GM21423 (cell line): ENCODE data around the gene FBXO44.

Source experiments
- ATAC-seq: cut with Tn5 transposase; IDR thresholded peaks from one replicate; pipeline ENCODE4 v1.9.1; 2021; ENCODE audit warnings: mild to moderate bottlenecking, moderate library complexity; ENCODE audit not compliant: unreplicated experiment

FBXO44 gene

GRCh38 chr1:11685210-11685752 lies 30.6 kb downstream of the FBXO44 start:
- no peak for ATAC-seq

- no peak for ATAC-seq
Observed at GRCh38 chr1:11688506-11688905, 33.8 kb downstream of the FBXO44 start.

GRCh38 chr1:11690397-11691301 lies 36.0 kb downstream of the FBXO44 start:
- no peak for ATAC-seq

DNA sequence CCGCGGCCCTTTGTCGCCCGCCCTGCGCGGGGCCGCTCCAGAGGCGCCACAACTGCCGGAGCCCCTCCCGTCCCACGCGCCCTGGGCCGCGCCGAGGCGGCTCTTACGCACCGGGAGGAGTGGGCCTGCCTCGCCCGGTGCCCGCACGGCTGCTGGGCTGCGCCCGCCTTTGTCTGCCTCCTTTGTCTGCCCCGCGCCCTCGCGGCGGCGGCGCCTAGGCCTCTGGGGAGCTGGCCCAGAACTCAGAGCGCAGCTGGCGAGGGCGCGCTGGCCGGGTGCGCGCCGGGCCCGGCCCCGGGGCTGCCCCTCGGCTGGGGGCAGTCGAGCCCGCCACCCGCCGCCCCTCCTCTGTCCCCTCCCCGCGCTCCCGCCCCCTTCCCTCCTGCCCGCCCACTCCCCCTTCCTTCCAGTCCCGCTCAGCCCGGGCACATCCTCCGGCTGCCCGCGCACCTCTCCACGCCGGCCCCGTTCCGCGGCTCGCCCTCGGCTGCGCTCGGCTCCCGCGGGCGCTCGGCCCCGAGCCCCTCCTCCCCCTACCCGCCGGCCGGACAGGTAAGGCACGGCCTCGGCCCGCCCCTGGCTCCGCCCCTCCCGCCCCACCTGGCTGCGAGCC lies 36.7 kb downstream of the FBXO44 start, which contains the start of gene DRAXIN:
DRAXIN (plus strand) TSS at position 409 of the 613 bp plus-strand sequence. CDS start 14,549 bp downstream, outside the sequence.
- ATAC-seq, result no peak

- ATAC-seq, result no peak
Observed at GRCh38 chr1:11691928-11692711, 37.4 kb downstream of the FBXO44 start.

DNA sequence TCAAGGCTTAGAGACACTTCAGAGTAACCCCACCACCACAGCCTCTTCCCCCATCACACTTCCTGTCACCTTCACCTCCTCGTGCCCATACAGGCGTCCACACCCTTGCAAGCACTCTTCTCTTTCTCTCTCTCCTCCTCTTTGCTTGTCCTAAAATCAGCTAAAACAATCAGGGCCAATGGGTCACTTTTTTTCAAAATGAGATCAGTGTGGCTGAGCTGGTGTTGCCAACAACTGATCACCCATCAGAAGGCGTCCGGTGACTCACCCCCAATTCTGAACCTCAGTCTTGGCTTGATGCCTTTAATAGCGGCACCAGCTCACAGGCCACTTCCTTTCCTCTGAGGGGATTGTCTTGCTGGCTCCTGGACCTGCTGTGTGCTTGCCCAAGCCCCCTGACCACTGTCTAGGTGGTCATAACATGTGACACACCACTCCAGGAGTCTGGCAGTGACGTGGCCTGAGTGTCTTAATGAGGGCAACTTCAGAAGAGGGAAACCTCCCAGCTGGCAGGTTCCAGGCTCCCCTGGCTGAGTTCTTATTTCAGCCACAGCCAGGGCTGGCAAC lies 38.4 kb downstream of the FBXO44 start:
- no peak for ATAC-seq

DNA sequence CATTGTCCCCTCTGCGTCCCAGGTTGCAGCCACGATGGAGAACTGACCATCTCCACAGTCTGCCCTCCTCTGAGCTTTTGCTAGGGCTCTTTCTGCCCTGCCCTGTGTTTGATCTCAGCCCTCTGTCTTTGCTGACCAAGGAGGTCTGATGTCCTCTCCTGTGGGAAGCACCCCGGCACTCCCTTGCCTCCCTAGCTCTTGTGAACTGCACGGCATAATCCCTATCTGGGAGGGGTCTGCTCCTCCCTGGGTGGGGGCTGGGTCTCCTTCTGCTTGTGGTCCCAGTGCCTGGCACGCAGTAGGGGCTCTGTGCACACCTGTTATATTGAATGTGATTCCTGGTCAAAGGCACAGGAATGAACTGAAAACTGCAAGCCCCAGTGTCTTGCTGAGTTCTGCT lies 39.2 kb downstream of the FBXO44 start:
- no peak for ATAC-seq

GRCh38 chr1:11695861-11696260 lies 41.2 kb downstream of the FBXO44 start:
- ATAC-seq, result no peak

DNA sequence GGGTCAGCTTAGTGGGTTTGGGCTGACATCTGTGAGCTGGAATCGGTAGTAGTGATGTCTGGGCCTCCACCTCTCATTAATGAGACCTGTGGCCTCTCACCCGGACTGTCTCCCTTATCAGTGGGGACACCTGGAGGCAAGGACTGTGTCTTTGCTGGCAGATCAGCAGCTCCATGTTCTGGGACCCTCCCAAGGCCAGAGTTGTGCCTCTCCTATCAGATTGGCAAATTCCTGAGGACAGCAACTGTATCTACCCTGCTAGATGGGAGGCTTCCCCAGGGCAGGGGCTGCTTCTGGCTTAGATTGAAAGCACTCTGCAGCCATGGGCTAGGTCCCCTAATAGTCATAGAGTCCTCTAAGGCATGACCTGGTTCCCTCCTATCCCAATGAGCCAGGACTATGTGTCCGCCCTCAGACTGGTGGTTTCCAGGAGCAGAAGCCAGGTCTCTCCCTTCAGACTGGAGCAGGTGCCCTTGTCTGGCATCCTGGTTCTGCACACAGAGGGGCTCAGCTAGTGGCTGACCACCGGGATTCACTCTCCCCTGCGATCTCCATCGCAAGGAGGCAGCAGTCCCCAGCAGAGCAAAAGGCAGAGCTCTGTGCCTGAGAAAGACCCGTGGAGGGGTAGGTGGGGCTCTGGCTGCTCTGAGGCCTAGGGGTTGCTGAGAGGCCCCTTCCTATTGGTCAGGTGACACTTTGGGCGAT lies 42.7 kb downstream of the FBXO44 start:
- ATAC-seq, result no peak

GRCh38 chr1:11697893-11698210 lies 43.2 kb downstream of the FBXO44 start:
- no peak for ATAC-seq

- ATAC-seq, result no peak
Observed at GRCh38 chr1:11700601-11701467, 46.2 kb downstream of the FBXO44 start.

DNA sequence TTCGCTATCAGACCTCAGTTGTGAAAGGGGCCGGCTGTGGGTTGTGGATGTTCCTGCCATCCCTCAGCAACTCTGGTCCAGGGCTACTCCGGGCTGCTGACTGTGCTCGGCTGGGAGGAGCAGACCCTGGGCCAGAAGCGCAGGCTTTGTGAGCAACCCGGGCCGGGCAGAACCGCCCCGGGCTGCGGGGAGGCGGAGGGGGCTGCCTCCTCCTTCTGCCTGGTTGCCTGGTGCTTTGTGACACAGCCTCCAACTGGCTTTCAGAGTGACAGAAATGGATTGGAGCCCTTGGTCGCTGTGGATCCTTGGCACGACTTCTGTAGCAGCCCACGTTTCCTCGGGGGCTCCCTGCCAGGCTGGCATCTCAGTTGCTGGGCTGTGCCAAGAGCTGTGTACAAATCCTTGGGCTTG lies 46.9 kb downstream of the FBXO44 start:
- no peak for ATAC-seq

GRCh38 chr1:11701981-11702803 lies 47.5 kb downstream of the FBXO44 start:
- ATAC-seq, result no peak

DNA sequence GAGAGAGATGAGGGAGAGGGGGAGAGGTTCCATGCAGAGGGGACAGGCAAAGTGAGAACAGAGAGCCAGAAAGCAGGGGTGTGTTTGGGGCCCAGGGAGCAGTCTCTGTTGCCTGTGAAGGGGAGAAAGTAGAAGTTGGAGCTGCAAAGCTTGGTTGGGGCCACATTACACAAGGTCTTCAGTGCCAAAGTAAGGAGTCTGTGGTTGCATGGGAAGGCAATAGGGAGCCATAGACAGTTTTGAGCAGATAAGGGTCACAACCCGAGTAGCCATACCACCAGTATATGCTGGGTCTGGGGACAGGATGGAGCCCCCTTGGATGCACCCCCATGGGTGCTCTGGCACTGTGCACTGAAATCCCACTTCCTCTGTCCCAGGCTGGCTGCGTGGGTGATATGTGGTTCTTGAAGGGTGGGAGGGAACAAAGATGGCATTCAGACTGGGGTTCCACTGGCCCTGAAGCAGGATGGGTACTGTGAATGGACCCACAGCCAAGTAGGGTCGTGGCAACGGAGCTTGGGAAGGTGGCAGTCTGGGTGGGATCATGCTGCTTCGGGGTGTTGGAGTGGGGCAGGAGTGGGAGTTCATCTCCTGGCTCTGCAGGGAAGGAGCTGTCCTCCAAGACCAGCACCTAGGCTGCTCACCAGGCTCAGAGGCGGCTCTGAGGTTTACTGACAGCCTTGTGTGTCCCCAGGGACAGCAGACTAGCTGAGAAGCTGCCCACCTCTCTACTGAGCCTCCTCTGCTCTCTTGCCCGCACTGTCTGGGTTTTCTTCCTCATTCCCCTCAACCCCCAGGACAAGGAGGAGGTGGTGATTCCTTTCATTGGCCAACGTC lies 48.9 kb downstream of the FBXO44 start:
- no peak for ATAC-seq

DNA sequence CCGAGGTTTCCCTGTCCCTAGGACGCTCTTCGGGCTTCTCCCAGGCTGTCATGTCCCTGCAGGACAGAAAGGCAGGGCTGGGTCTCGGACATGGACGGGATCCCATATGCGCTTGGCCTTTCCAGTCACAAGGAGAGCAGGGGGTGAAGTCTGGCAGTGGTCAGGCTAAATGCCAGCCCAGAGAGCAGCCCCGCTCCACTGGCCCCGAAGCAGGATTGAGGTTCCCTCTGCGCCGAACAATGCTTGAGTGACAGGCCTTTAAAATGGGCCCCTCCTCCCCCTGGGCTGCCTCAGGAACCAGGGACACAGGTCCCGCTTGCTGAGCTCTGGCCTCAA lies 49.5 kb downstream of the FBXO44 start:
- no peak for ATAC-seq

DNA sequence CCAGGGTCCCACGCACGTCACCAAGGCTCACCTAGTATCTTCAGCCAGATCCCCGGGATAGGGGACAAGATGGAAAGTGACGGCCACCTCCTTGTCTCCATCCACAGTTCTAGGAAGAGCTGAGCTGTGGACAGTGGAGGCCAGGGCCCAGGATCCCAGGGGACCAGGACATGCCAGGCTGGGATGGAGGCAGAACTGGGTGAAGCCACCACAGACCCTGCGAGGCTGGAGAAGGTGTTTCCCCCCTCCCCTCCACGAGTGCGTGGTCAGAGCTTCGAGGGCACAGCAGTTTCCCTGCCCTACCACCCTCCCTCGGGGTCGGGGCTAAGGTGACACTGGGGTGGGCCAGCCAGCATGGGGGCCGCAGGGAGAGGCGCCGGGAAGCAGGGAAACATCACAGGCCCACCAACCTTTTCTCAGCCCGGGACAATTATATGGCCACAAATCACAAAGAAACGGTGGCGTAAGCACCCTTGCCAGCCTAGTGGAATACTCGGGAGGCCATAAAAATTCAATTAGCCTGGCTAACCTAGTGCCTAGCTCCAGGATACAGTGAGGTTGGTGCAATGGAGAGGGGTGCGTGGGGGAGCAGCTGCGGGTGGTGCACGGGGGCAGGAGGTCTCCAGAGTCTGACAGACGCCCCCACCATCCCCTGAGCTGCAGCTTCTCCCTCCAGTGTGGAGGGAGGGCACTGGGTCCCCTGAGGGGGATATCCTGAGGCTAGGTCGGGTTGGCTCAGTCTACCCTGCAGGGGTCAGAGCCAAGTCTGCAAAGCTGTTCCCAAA lies 50.2 kb downstream of the FBXO44 start:
- no peak for ATAC-seq

DNA sequence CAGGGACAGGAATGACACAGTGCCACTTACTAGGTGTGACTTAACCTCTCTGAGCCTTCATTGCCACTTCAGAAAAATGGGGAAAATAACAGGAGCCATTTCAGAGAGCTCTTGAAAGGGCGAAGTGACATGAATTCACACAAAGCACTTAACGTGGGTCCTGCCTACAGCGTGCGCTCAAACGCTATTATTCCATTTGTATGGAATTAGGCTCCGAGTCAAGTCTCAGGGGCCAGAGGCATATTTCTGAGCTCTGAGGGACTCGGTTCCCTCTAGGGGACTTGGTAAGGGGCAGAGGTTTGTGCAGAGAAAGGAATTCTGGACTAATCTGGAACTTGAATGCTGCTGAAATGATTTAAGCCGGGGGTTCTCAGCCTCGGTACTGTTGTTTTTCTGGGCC lies 50.9 kb downstream of the FBXO44 start:
- no peak for ATAC-seq
